ENCODE results near the gene RRAD.
"Not testable (repeated sequence)": the region's sequence is repeated elsewhere in the genome, so short reads cannot be mapped to it uniquely, and the experiment has no call there.

Gene RRAD

DNA sequence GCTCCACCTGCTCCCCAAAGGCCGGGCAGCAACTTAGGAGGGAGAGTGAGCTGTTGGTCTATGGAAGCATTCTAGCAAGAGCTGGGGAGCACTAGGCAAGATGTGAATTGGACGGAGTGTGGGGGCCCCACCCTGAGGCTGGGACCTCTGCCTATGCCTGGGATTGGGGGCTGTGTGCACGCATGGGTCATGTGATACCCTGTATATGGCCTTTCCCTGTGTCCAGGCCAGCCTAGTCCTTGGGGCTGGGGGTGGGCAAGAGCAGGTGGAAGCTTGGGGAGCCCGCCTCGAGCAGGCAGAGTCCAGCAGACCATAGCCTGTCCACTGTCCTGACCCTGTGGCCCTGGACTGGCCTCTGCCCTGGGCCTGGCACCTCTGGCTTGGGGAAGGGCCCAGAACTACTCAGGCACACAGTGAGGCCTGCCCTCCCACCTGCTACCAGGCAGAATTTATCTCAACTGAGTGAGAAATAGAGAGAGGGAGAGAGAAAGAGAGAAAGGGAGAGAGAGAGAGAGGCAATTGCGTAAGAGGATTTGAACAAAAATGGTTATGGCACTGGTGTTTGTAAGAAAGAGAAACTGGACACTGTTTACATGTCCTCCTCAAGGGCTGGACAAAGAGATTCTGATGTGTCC is 25.9 kb downstream of the RRAD start:
- Histone ChIP-seq H3K4me3 (ENCODE audit: low read length) (no peak overlapping the region), H3K79me2 (ENCODE audit: control insufficient read depth, low read length) (no peaks in the 10 kb centered on the region), H3K36me3 (ENCODE audit: control insufficient read depth, low read length) (no peaks in the 10 kb centered on the region), H3K9me2 (replicated peaks; ENCODE audit: control insufficient read depth, low read length) (no peaks in the 10 kb centered on the region), H3K27ac (ENCODE audit: low read depth, low read length) (no peak overlapping the region), H4K20me1 (ENCODE audit: control insufficient read depth, insufficient read depth, low read depth, low read length) (no peaks in the 10 kb centered on the region), H3K4me1 (ENCODE audit: control insufficient read depth, low read length) (no peaks in the 10 kb centered on the region), H3K4me2 (ENCODE audit: low read length) (no peak overlapping the region), H3K27me3 (ENCODE audit: control insufficient read depth, low read length) (no peaks in the 10 kb centered on the region), H3K9me3 (ENCODE audit: control insufficient read depth, insufficient read depth, low read length) (no peaks in the 10 kb centered on the region), H3F3A (ENCODE audit: control insufficient read depth, insufficient read depth) (no peaks in the 10 kb centered on the region)
- TF ChIP-seq CTCF (IDR thresholded peaks at IDR 0.05; ENCODE audit: low read depth, low read length, poor library complexity, severe bottlenecking) (no peak), EZH2phosphoT487 (IDR thresholded peaks at IDR 0.05; ENCODE audit: borderline replicate concordance, low read length) (no peak)

DNA sequence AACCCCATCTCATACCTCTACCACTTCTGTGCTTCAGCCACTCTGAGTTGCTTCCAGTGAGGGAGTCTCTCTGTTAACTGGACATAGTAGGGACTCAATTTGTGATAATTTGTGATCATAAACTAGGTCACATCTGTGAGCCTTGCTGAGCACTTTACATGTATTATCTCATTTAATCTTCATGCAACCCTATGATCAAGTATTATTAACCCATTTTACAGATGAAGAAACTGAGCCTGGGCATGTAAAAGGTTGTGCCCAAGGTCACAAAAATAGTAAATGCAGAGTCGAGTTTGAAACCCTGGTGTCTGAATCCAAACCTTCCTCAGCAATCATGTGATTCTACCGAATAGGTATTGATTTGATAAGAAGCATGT is 26.4 kb downstream of the RRAD start:
- Histone ChIP-seq H3K4me3 (ENCODE audit: low read length) (no peak overlapping the region), H3K36me3 (ENCODE audit: control insufficient read depth, low read length) (no peaks in the 10 kb centered on the region), H3K27me3 (ENCODE audit: control insufficient read depth, low read length) (no peaks in the 10 kb centered on the region), H3F3A (ENCODE audit: control insufficient read depth, insufficient read depth) (no peaks in the 10 kb centered on the region), H4K20me1 (ENCODE audit: control insufficient read depth, insufficient read depth, low read depth, low read length) (no peaks in the 10 kb centered on the region), H3K9me2 (replicated peaks; ENCODE audit: control insufficient read depth, low read length) (no peaks in the 10 kb centered on the region), H3K27ac (ENCODE audit: low read depth, low read length) (no peak overlapping the region), H3K4me2 (ENCODE audit: low read length) (no peak overlapping the region), H3K9me3 (ENCODE audit: control insufficient read depth, insufficient read depth, low read length) (no peaks in the 10 kb centered on the region), H3K79me2 (ENCODE audit: control insufficient read depth, low read length) (no peaks in the 10 kb centered on the region), H3K4me1 (ENCODE audit: control insufficient read depth, low read length) (no peaks in the 10 kb centered on the region)
- TF ChIP-seq EZH2phosphoT487 (IDR thresholded peaks at IDR 0.05; ENCODE audit: borderline replicate concordance, low read length) (no peak), CTCF (IDR thresholded peaks at IDR 0.05; ENCODE audit: low read depth, low read length, poor library complexity, severe bottlenecking) (no peak)

GRCh38 chr16:66898207-66898606 is 27.1 kb downstream of the RRAD start:
- no peaks in the 10 kb centered on the region for H3K9me2 ChIP-seq (replicated peaks; ENCODE audit: control insufficient read depth, low read length)
- H4K20me1 ChIP-seq (ENCODE audit: control insufficient read depth, insufficient read depth, low read depth, low read length) = no peaks in the 10 kb centered on the region
- H3F3A ChIP-seq (ENCODE audit: control insufficient read depth, insufficient read depth) = no peaks in the 10 kb centered on the region
- H3K4me1 ChIP-seq (ENCODE audit: control insufficient read depth, low read length) = 0 out of 2 replicates have a peak, but pooled peaks cover under 1% of the 10 kb centered on the region
- no peaks in the 10 kb centered on the region for H3K36me3 ChIP-seq (ENCODE audit: control insufficient read depth, low read length)
- TF ChIP-seq EZH2phosphoT487 (IDR thresholded peaks at IDR 0.05; ENCODE audit: borderline replicate concordance, low read length) = no peak
- TF ChIP-seq CTCF (IDR thresholded peaks at IDR 0.05; ENCODE audit: low read depth, low read length, poor library complexity, severe bottlenecking) = no peak
- H3K27me3 ChIP-seq (ENCODE audit: control insufficient read depth, low read length) = no peaks in the 10 kb centered on the region
- no peaks in the 10 kb centered on the region for H3K9me3 ChIP-seq (ENCODE audit: control insufficient read depth, insufficient read depth, low read length)
- H3K4me3 ChIP-seq (ENCODE audit: low read length) = no peak overlapping the region
- no peak overlapping the region for H3K27ac ChIP-seq (ENCODE audit: low read depth, low read length)
- H3K4me2 ChIP-seq (ENCODE audit: low read length) = no peak overlapping the region
- H3K79me2 ChIP-seq (ENCODE audit: control insufficient read depth, low read length) = no peaks in the 10 kb centered on the region

DNA sequence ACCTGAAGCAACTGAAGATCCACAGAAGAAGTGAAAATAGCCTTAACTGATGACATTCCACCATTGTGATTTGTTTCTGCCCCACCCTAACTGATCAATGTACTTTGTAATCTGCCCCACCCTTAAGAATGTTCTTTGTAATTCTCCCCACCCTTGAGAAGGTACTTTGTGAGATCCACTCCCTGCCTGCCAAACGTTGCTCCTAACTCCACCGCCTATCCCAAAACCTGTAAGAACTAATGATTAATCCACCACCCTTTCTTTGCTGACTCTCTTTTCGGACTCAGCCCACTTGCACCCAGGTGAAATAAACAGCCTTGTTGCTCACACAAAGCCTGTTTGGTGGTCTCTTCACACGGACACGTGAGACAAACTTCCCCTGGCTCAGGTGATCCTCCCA is 28.7 kb downstream of the RRAD start:
- not testable (repeated sequence) for H3K27me3 ChIP-seq (ENCODE audit: control insufficient read depth, low read length); H3K4me3 ChIP-seq (ENCODE audit: low read length); H3K4me2 ChIP-seq (ENCODE audit: low read length); H3K36me3 ChIP-seq (ENCODE audit: control insufficient read depth, low read length); H3K79me2 ChIP-seq (ENCODE audit: control insufficient read depth, low read length); H3K9me3 ChIP-seq (ENCODE audit: control insufficient read depth, insufficient read depth, low read length); H3K27ac ChIP-seq (ENCODE audit: low read depth, low read length); H3F3A ChIP-seq (ENCODE audit: control insufficient read depth, insufficient read depth); H4K20me1 ChIP-seq (ENCODE audit: control insufficient read depth, insufficient read depth, low read depth, low read length); H3K4me1 ChIP-seq (ENCODE audit: control insufficient read depth, low read length); H3K9me2 ChIP-seq (replicated peaks; ENCODE audit: control insufficient read depth, low read length)

All from DOHH2 (cell line).